Activated gamma-delta T cell (primary cell): ENCODE data around the gene COMP.

Source experiments
- DNase-seq: peaks from one replicate; lab custom pipeline; 2025; lab: John Stamatoyannopoulos, UW

Gene COMP

GRCh38 chr19:18783958-18784785 lies 6.9 kb downstream of the COMP start:
- no peak for DNase-seq

DNA sequence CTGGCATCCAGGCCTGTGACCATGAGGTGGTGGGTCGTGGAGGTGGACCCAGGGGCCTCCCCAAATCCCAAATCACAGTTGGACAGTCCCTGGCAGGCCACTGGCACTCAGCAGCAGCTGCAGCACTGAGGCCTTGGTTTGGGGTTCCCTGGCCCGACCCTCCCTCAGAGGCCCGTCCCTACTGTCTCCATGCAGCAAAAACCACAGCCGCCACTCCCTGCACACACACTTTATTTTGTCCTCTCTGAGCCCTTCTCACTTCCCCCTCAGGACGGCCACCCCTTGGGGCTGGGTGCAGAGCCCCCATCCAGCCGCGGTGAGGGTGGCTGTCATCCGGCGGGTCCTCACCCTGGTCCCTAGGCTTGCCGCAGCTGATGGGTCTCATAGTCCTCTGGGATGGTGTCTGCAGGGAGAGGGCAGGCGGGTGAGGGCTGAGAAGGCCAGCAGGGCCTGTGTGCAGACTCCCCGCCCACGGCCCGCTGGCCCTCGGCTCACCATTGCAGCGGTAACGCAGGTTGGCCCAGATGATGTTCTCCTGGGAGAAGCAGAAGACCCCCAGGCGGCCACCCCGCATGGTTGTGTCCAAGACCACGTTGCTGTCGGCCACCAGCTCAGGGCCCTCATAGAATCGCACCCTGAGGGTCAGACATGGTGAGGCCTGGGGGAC lies 8.4 kb downstream of the COMP start:
- no peak for DNase-seq

DNA sequence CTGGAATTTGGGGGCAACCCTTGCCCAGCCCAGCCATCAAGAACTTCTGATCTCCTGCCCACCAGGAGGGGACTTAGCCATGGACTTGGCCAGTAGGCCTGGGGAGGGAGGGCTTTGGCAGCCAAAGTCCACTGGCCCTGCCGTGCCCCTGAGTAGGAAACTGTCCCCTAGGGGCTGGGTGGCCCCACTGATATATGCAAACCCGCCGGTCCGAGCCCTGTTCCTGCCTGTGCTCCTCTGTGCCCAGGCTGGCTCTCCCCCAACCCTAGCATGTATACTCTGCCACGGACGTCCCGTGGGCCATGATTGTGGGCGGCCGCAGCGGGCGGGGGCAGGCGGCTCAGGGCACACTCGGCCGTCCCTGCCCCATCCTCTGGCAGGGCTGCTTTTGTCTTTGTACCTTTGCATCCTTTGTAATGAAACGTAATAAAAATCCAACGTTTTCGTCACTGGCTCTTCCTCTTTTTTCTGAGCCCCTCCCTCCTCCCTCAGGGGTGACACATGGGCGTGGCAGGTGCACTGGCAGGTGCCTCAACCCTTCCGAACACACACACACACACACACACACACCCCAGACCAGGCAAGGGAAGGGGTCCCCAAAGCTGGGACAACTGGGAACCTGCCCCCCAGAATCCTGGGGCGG lies 9.1 kb downstream of the COMP start:
- DNase-seq = no peak

DNA sequence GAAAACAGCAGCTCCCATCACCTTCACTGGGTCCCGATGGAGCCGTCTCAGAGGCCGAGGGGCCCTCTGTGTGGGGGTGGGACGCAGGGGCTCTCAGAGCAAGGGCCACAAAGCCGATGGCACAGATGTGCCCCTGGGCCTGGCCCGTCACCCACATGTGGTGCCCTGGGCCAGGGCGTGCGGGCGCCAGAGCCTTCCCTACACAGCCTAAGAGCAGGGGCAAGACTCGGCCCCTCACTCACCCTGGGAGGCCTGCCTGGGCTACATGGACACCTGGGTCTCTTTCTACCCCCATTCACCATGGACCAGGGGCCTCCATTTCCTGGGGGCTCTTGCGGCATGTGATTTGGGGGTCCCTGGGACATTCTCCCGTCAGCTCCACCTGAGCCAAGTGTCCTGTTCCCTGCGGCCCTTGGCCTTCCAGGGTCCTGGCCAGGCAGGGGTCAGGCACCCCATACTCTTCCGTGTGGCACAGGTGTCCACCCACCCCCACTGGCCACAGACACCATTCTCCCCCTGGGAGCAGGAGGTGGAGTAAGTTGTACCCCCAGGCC lies 10.0 kb downstream of the COMP start:
- DNase-seq = no peak

DNA sequence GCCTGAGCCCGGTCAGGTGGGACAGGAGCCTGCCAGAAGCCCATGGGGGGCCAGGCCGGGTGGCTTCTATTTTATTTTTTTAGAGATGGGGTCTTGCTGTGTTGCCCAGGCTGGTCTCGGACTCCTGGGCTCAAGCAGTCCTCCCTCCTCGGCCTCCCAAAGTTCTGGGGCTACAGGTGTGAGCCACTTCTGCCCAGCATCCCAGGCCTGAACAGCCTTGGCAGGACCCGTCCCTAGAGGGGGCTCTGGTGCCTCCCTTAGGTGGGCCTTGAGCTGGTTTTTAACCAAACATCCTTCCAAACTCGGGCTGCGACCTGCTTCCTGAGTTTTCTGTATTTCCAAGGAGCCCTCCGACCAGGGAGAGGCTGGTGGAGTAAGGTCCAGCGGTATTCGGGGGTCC lies 10.5 kb downstream of the COMP start:
- no peak for DNase-seq

- DNase-seq = no peak
These were observed 11.0 kb downstream of the COMP start for GRCh38 chr19:18780081-18780480.

DNA sequence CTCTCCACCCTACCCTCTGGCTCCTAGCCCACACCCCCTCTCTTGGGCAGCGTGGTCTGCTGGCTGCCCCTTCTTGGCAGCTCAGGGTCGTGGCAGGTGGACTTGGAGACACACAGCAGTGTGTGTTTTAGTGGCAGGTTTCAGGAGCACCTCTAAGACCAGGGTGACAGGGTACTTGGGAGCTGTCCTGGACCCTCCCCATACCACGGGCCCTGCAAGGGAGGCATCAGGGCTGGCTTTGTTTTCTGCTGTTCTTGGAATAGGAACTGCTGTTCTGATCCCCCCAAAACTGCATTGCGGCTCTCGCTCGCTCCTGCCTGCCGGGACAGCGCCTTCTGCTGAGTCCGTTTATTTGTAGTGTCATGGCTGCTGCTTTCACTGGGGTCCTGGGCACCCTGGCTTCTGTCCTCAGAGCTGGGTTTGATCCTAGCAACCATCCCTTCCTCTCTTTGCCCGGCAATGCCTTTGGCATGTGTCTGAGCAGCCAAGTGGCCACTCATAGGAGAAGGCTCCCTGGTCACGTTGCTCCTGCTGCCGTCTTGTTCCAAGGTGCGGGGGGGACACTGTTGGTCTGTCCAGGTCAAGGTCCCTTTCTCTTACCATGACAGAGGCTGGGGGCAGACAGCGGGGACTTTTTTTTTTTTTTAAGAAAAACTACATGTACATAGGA lies 12.1 kb downstream of the COMP start:
- DNase-seq = no peak

DNA sequence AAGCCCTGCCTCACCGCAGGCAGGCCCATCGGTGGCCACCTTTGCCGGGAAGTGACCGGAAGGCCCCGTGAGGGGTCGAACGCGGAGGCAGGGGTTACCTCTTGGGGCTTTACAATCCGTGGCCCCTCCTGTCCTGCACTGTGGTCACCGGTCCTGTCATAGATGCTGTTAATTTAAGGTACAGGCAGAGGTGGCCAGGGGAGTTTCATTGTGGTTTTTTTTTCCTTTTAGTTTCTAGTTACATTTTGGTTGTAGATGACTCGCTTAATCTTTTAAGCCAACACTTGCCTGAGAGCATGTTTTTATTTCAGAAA lies 13.1 kb downstream of the COMP start:
- DNase-seq = no peak

DNA sequence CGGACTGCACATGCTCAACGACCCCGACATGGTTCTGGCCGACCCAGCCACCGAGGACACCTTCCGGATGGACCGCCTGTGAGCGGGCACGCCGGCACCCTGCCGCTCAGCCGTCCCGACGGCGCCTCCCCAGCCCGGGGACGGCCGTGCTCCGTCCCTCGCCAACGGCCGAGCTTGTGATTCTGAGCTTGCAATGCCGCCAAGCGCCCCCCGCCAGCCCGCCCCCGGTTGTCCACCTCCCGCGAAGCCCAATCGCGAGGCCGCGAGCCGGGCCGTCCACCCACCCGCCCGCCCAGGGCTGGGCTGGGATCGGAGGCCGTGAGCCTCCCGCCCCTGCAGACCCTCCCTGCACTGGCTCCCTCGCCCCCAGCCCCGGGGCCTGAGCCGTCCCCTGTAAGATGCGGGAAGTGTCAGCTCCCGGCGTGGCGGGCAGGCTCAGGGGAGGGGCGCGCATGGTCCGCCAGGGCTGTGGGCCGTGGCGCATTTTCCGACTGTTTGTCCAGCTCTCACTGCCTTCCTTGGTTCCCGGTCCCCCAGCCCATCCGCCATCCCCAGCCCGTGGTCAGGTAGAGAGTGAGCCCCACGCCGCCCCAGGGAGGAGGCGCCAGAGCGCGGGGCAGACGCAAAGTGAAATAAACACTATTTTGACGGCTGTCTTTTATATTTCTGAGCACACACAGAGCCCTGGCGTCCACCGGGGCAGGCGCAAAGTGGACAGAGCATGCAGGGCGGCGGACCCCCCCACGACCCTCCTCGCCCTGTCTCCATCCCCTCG lies 13.6 kb downstream of the COMP start:
- no peak for DNase-seq

DNA sequence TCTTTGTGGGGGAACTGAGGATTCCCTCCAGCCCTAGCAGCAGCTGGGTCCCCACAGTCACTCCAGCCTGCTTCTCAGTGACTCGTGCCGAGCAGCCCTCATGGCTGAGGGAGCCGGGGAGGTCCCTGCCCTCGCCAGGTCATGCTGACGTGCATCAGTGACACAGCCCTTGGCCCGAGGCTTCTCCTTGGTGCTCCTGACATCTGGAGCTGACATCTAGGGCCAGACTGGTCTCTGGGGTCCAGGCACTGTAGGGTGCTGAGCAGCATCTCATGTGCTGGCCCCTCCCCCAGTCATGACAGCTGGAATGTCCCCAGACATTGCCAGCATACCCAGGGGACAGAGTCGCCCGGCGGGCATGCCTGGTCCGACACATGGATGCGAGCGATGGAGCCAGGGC lies 14.4 kb downstream of the COMP start:
- DNase-seq = no peak

DNA sequence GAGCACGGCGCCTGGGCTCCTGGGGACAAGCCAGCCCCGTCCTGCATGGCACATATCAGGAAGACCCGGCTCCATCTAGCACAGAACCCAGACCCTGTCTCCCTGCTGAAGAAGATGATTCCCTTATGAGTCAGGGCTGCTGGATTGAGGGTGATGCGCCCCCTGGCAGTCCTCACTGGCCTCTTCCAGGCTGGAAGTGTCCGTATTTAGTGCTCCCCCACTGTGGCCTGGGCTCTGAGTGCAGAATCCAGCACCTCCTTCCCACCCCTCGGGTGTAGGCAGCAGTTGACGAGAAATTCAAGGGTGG lies 14.9 kb downstream of the COMP start:
- DNase-seq = no peak

DNA sequence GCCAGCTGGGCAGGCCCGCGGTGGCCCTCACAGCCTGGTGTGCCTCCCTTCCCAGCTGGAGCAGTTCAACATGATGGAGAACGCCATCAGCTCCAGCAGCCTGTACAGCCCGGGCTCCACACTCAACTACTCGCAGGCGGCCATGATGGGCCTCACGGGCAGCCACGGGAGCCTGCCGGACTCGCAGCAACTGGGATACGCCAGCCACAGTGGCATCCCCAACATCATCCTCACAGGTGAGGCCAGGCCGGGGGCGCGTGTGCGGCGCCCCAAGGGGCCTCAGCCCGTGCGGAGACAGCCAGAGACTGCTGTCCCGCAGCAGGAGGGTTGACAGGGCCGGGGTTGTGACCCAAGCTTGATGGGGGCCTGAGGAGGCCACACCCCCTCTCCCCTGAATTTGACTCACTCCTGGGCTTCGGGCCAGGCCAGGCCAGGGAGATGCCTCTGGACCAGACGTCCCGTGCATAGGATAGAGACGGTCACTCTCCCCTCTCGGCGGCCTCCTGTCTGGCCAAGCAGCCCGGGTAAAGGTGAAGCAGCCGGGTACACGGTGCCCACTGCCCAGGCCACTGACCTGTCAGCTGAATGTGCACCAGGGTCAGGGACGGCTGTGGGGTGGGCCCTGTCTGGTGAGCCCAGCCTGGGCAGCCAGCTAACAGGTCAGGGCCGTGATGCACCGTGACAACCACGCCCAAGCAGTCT lies 15.4 kb downstream of the COMP start:
- no peak for DNase-seq

DNA sequence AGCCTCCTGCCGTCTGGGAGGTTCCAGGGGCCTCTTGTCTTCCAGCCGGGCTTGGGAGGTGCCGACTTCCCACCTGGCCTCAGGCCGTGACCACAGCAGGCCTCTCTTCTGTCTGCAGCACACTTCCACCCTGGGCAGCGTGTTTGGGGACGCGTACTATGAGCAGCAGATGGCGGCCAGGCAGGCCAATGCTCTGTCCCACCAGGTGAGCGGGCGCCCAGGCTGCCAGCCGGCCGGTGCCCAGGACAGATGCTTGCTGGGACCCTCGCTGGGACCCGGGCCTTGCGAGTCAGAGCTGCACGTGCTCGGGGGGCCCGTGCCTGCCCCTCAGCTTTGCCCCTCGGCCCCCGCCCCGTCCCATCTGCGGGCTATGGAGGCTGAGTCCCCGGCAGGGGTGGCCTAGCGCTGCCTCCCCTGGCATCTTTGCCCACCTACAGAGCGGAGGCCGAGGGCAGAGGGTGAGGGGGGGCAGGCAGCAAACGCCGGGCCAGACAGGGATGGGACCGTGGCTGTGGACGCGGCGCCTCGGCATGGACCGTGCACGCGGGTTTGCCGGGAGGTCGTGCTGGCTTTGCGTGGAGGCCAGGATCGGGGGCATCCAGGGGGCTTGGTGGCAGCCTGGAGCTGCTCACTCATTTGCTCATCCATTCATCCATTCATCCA lies 16.2 kb downstream of the COMP start:
- DNase-seq = no peak

DNA sequence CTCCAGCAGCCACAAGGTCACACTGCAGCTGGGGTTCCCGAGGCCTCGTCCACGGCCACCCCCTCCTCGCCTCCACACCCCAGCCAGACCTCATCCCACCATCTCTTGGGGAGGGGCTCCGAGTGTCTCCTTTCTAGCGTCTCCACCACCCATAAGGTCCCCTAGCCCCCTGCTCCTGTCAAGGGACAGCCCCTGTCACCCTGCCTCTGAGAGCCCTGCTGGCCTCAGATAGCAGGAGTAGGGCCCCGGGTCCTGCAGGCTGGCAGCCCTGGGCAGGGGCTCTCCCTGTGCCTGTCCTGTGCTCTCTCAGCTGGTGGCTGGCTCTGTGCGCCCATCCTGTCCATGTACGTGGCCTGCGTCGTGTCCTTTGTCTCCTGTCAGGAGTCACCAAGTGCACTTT lies 17.0 kb downstream of the COMP start:
- no peak for DNase-seq

GRCh38 chr19:18773682-18774081 lies 17.4 kb downstream of the COMP start:
- no peak for DNase-seq

DNA sequence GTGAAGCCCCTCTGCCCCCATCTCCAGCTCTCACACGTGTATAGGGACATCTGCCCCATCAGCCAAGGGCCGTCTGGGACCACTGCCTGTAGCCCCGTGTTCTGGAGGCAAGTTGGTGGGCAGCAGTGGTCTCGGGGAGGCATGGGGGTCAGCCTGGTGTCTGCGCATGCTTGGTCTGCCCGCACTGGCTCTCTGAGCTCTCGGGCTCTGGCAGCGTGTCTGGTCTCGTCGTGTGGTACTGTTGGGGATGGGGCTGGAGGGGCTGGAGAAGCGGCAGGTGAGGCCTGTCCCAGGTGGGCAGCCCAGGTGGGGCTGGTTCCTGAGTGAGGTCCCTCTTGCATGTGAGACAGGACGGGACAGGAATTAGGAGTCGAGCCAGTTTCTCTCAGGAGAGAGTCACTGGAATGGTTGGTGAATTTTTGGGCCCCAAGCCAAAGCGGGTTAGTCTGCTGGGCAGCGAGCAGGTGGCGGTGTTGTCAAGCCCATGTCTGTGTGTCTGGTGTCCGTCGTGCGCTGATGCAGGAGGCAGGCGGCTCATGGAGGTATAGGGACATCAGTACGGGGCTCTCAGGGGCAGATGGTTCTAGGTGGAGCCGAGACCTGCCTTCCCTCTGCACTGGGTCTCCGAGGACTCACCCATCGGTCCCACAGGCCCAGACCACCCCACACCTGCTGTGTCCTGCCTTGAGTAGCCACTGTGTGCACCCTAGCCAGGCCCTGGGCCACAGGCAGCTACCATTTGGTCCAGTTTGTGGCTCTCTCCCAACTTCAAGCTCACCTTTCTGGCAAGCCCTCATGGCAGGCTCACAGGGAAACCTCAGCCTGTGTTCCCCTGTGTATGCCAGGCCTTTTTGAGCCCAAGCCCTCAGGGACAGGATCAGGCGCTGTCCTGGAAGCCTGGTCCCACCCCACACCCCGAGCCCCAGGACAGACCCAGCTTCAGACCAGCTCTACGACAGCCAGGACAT lies 18.2 kb downstream of the COMP start:
- DNase-seq = no peak

DNA sequence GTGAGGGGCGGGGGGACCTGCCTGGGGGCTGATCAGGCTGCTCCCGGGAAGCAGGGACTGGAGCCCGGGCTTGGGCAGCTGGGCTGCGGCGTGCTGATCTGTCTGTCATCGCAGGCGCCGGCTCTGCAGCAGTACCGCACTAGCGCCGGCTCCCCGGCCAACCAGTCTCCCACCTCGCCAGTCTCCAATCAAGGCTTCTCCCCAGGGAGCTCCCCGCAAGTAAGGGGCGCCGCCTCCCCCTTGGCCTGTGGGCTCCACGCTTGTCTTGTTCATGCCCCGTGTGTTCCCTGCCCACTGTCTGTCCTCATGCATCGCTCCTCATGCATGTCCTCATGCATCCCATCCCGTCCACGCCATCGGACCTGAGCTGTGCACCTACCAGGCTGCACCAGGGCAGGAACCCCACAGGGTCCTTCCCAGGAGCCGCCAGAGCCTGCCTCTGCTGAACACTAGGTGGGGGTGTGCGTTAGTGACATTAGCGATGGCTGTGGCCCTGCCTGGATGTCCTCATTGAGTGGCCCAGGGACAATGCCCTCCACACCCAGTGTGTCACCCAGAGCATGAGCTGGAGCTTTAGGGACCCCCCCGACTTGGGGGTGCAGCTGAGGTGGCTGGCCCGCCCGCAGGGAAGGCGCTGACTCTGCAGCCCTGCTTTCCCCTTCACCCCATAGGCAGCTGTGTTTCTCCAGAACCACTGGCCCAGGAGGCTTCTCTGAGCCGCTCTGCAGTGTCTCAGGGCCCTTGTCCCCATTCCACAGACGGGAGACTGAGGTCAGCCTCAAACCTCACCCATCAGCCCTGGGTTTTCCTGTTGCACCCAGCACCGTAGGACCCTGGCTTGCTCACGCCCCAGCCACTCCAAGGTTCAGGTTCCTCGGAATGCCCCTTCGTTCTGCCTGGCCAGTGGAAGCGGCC lies 19.5 kb downstream of the COMP start:
- DNase-seq = no peak

DNA sequence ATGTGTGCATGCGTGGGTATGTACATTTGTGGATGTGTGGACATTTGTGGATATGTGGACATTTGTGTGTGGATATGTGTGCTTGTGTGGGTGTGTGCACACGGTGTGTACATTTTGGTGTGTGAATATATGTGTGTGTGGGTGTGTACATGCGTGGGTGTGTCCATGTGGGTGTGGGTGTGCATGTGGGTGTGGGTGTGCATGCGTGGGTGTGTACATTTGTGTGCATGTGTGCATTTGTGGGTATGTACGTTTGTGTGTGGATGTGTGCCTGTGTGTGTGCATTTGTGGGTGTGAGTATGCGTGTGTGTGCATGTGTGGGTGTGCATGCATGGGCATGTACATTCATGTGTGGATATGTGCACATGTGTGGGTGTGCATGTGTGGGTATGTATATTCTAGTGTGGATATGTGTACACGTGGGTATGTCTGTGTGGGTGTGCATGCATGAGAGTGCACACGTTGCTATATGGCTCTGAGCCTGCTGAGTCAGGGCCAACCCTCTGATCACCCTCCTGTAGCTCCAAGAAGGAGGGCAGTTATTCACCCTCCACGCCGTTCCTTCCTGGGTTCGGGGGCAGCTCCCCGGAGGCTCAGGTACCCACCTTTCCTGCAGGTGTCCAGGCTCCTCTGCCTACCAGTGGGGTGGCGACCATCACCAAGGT lies 20.3 kb downstream of the COMP start:
- no peak for DNase-seq
